Left lung (tissue), 10 donors: ENCODE results near the gene KLHL24. TPM values are rescaled to one million over a fixed set of nuclear protein-coding genes. Genes with fewer than 3 reads are reported as not detected.
"Not testable (repeated sequence)": the region's sequence is repeated elsewhere in the genome, so short reads cannot be mapped to it uniquely, and the experiment has no call there.

Experiments
- ATAC-seq: fragments of 200-7000 bp; cut with Tn5 transposase; one replicate; pipeline ENCODE4 v1.9.1; 2020; ENCODE audit warnings: moderate library complexity
- DNase-seq, 4 donors: peaks; one replicate each; pipeline ENCODE4 v3.0.0-alpha.2; 2013 to 2020
- H3K27ac ChIP-seq, 2 donors: fragments of 200-600 bp; sonication (generic) in 1 of 2; one replicate each; pipeline versions ENCODE4 v1.5.0 to v1.8.0; 2020 to 2021
- H3K27me3 ChIP-seq, 2 donors: fragments of 200-600 bp; sonication (generic) in 1 of 2; one replicate each; pipeline versions ENCODE4 v1.5.0 to v1.8.0; 2020 to 2021
- H3K36me3 ChIP-seq, 2 donors: fragments of 200-600 bp; sonication (generic) in 1 of 2; one replicate each; pipeline versions ENCODE4 v1.5.0 to v1.8.0; 2020 to 2021
- H3K4me1 ChIP-seq, 2 donors: fragments of 200-600 bp; one replicate each; pipeline ENCODE4 v1.8.0; 2021
- H3K4me3 ChIP-seq, 2 donors: fragments of 200-600 bp; sonication (generic) in 1 of 2; one replicate each; pipeline versions ENCODE4 v1.5.0 to v1.8.0; 2020 to 2021; ENCODE audit warnings: mild to moderate bottlenecking in 1 of 2
- H3K9me3 ChIP-seq, 2 donors: fragments of 200-600 bp; sonication (generic) in 1 of 2; one replicate each; pipeline versions ENCODE4 v1.5.0 to v1.8.0; 2020 to 2021
- CTCF ChIP-seq, 2 donors: fragments of 200-600 bp; sonication (generic) in 1 of 2; IDR thresholded peaks; one replicate each; pipeline versions ENCODE4 v1.5.0 to v1.8.0; 2021; ENCODE audit warnings: antibody characterized with exemption in 2 of 2
- intact Hi-C, 2 donors: fragments of 100-400 bp; cut with DNase I; formaldehyde crosslinking; loops; one replicate each; pipeline versions ENCODE4 v1.11.2 to v1.14.2; 2022
- polyA plus RNA-seq, 6 donors: library from polyadenylated mRNA; unstranded; fragments of 120-200 nt; gene quantifications; one replicate each; pipeline ENCODE4 v1.2.1, GENCODE V29; 2013; ENCODE audit not compliant: insufficient read length in 6 of 6
- total RNA-seq, 2 donors: library from RNA; stranded (reverse); fragmentation: NEBNext Ultra II Directional; extraction: Animal tissue kit (Norgen Biotek cat#: 25700); gene quantifications; one replicate each; pipeline ENCODE4 v1.2.1, GENCODE V29; 2021
- donor health status: DM: no; HTN: yes; CAD: no.
- donor health status: DM: no; HTN: no; CAD: no.

The KLHL24 gene
- total and polyA plus RNA-seq, 8 donors: 37.8 to 80.9 (median 48.3) TPM

DNA sequence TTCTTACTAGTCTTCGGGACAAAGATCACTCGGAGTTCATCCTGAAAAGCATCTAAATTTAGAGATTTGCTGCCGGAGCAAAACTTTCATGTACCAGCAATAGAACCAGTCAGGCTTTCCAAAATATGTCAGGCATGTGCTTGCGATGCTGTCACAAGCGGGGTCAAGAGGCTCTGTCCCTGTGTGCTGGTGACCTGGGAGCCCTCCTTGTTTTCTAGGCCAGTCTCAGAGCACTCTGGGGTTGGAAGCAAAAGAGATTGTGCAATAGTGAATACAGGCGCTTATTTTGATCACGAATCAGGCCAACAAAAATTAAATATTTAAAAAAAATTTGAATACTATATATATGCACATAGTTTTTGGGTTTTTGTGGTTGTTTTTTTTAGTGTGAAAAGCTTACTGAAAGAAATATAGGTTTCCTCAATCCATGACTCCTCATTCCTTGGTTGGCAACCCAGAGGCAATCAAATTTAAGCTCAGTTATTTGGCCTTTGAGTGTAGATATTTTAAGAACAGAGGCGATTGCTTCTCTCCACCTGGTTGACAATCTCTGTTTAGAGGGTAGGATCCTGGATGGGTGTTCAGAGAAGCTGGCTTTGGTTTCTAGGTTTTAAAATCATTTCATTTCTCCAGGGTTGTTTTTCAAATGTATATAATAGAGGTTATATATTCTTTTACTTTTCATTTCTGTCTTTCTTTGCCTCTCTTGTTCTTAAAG, 8.4 kb upstream of the KLHL24 start:
- no peaks in the 10 kb centered on the region for H3K27me3 ChIP-seq
- H3K4me3 ChIP-seq: no peak overlapping the region
- H3K9me3 ChIP-seq: no peaks in the 10 kb centered on the region
- no peaks in the 10 kb centered on the region for H3K36me3 ChIP-seq
- no peak for TF ChIP-seq CTCF (IDR thresholded peaks at IDR 0.05)
- peak; percentile 66 for ATAC-seq
- peak in 1 of 4 donors; percentile 74 for DNase-seq
- intact Hi-C loops: no loop called here
- H3K4me1 ChIP-seq: peaks cover 2 to 11% of the 10 kb centered on the region in 2 donors
- peak overlapping the region; percentile 37 to 45 for H3K27ac ChIP-seq

GRCh38 chr3:183629546-183630301, 5.7 kb upstream of the KLHL24 start:
- H3K4me1 ChIP-seq: peaks cover 4 to 11% of the 10 kb centered on the region in 2 donors
- DNase-seq (peak in 3 of 4 donors; percentile 17 to 80 (median 70)), ATAC-seq (peak; percentile 88)
- TF ChIP-seq CTCF (IDR thresholded peaks at IDR 0.05): no peak
- intact Hi-C loops: no loop called here
- no peak overlapping the region for H3K4me3 ChIP-seq
- peak overlapping the region; percentile 50 to 82 for H3K27ac ChIP-seq
- H3K27me3 ChIP-seq: no peaks in the 10 kb centered on the region
- H3K36me3 ChIP-seq: no peaks in the 10 kb centered on the region
- no peaks in the 10 kb centered on the region for H3K9me3 ChIP-seq

DNA sequence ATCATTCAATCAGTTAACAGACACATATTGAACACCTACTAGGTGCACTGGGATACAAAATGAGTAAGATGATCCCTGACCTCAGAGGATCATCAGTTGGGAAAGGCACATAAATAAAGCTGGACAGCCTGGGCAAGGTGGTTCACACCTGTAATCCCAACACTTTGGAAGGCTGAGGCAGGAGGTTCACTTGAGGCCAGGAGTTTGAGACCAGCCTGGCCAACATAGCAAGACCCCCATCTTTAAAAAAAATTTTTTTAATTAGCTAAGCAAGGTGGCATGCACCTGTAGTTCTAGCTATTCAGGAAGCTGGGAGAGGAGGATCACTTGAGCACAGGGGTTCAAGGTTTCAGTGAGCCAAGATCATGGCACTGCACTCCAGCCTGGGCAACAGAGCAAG, 3.7 kb upstream of the KLHL24 start:
- Histone ChIP-seq H3K27ac (no peak overlapping the region), H3K4me3 (no peak overlapping the region), H3K36me3 (no peaks in the 10 kb centered on the region), H3K4me1 (peaks cover 6 to 11% of the 10 kb centered on the region in 2 donors), H3K27me3 (no peaks in the 10 kb centered on the region), H3K9me3 (no peaks in the 10 kb centered on the region)
- intact Hi-C loops: no loop called here
- TF ChIP-seq CTCF (IDR thresholded peaks at IDR 0.05): no peak
- DNase-seq: no peak
- ATAC-seq: no peak

DNA sequence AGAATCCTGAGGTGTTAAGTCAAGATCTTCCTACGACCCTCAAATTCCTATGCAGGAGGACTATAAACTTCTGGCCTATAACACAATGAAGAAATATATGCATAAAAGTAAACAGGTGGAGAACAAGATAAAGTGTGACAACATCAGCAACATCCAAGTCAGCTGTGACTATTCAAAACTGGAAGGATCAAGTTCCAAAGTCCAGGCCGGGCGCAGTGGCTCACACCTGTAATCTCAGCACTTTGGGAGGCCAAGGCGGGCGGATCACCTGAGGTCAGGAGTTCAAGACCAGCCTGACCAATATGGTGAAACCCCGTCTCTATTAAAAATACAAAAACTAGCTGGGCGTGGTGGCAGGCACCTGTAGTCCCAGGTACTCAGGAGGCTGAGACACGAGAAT, 2.7 kb upstream of the KLHL24 start:
- H3K9me3 ChIP-seq, H3K27ac ChIP-seq, intact Hi-C loops, H3K36me3 ChIP-seq, DNase-seq, H3K4me3 ChIP-seq, ATAC-seq, H3K27me3 ChIP-seq: not testable (repeated sequence)
- peaks cover 4 to 16% of the 10 kb centered on the region in 2 donors for H3K4me1 ChIP-seq

DNA sequence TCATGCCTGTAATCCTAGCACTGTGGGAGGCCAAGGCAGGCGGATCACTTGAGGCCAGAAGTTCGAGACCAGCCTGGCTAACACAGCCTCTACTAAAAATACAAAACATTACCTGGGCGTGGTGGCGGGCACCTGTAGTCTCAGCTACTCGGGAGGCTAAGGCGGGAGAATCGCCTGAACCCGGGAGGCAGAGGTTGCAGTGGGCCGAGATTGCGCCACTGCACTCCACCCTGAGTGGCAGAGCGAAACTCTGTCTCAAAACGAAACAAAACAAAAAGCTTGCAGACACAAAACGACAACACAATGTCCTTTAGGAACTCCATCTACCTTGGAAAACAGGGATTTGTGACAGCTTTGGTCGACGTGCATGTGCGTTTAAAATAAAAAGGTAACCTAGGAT, 716 bp upstream of the KLHL24 start:
- H3K27ac ChIP-seq: peak overlapping the region; percentile 96 to 100
- intact Hi-C loops: no loop called here
- no peaks in the 10 kb centered on the region for H3K36me3 ChIP-seq
- no peak for ATAC-seq
- no peaks in the 10 kb centered on the region for H3K9me3 ChIP-seq
- peak overlapping the region; percentile 99 to 100 for H3K4me3 ChIP-seq
- TF ChIP-seq CTCF (IDR thresholded peaks at IDR 0.05): no peak
- H3K27me3 ChIP-seq: no peaks in the 10 kb centered on the region
- no peak for DNase-seq
- H3K4me1 ChIP-seq: peaks cover 0 to 32% of the 10 kb centered on the region in 2 donors
